K562 (cell line): Measurements from ENCODE around the gene GTPBP6. TPM values are rescaled to one million over a fixed set of nuclear protein-coding genes. Genes with fewer than 3 reads are reported as not detected.

Source experiments
- CHD7 ChIP-seq: fragments of 200-600 bp; sonication (generic); IDR thresholded peaks from one replicate; pipeline ENCODE4 v1.6.1; 2012; ENCODE audit warnings: mild to moderate bottlenecking, low read depth, low read length, inconsistent platforms
- CLOCK ChIP-seq: fragments of 250-450 bp; sonication (Bioruptor Pico); IDR thresholded peaks from 2 replicates; pipeline ENCODE4 v1.4.0; 2020; ENCODE audit warnings: mild to moderate bottlenecking, moderate library complexity, borderline replicate concordance
- ERF ChIP-seq: fragments of 450-650 bp; formaldehyde crosslinking; IDR thresholded peaks from 2 replicates; pipeline ENCODE4 v1.4.0; 2020; ENCODE audit warnings: mild to moderate bottlenecking, mixed read lengths
- FOXJ3 ChIP-seq: sonication (generic); formaldehyde crosslinking; IDR thresholded peaks from 2 replicates; pipeline ENCODE4 v1.4.0; 2020; ENCODE audit warnings: mild to moderate bottlenecking, missing genetic modification reagents
- MEF2D ChIP-seq: conservative IDR thresholded peaks from 2 replicates; pipeline ENCODE4 v1.6.1; 2016; ENCODE audit warnings: low read depth, missing genetic modification characterization, missing compliant biosample characterization
- MLLT1 ChIP-seq, 2 experiments: fragments of 450-650 bp; IDR thresholded peaks; 2 replicates each; pipeline ENCODE4 v1.6.1; 2016
- MLX ChIP-seq, 2 experiments: fragments of 450-650 bp in 1 of 2; sonication (generic) in 1 of 2; formaldehyde crosslinking; conservative IDR thresholded peaks; 2 replicates each; pipeline versions ENCODE4 v1.4.0 to v1.8.1; 2020 to 2022; ENCODE audit warnings: mild to moderate bottlenecking in 1 of 2, missing genetic modification reagents in 1 of 2
- NFE2 ChIP-seq: IDR thresholded peaks from 2 replicates; pipeline ENCODE4 v1.6.1; 2014; ENCODE audit warnings: antibody characterized with exemption, low read depth
- RBM39 ChIP-seq: fragments of 200-400 bp; formaldehyde crosslinking; optimal IDR thresholded peaks from 2 replicates; pipeline ENCODE3; 2018; ENCODE audit warnings: low read depth, low read length
- TAF9B ChIP-seq: fragments of 450-650 bp; IDR thresholded peaks from 2 replicates; pipeline ENCODE4 v1.6.1; 2018; ENCODE audit warnings: mild to moderate bottlenecking; ENCODE audit not compliant: partially characterized antibody
- ZNF717 ChIP-seq: fragments of 250-450 bp; sonication (Bioruptor Pico); IDR thresholded peaks from 2 replicates; pipeline ENCODE4 v1.5.0; 2021
- polyA plus RNA-seq, 8 experiments: library from polyadenylated mRNA; depleted of rRNA in 4 of 8; stranded (reverse) in 5 of 8; unstranded in 3 of 8; fragments of >200 nt; fragmentation: Nextera tagmentation in 2 of 8; fragmentation: Illumina TruSeq in 1 of 8; extraction: Ambion mirVana in 2 of 8; extraction: Trizol in 1 of 8; gene quantifications; 2 replicates each; pipeline versions ENCODE4 v1.2.1 to v1.2.3, GENCODE V29; 2011 to 2014; ENCODE audit warnings: inconsistent platforms in 1 of 8, missing spikeins in 1 of 8
- total RNA-seq, 7 experiments: library from RNA; depleted of rRNA in 6 of 7; stranded (reverse); fragments of >200 nt in 6 of 7; fragmentation: Illumina TruSeq in 2 of 7; extraction: Trizol in 2 of 7; gene quantifications; 2 replicates each; pipeline versions ENCODE4 v1.2.1 to v1.2.3, GENCODE V29; 2011 to 2021; ENCODE audit warnings: low replicate concordance in 1 of 7

The GTPBP6 gene
- total and polyA plus RNA-seq, 9 of the 15 experiments (the other 6 are each of a cell fraction or from before 2014, with no cell fraction given), result 0.24 to 35.2 (median 8.0) TPM

GRCh38 chrX:318068-318738, 393 bp downstream of the GTPBP6 start (continued):
- TF ChIP-seq CHD7, result no peak
- TF ChIP-seq MLX (CRISPR knock-in tag; conservative IDR thresholded peaks at IDR 0.05), result no peak
- TF ChIP-seq ERF (CRISPR knock-in tag), result peak; percentile 56; the same call in 1 of the 2 replicates
- no peak for TF ChIP-seq ZNF717 (CRISPR knock-in tag)
- no peak for TF ChIP-seq MEF2D (tag)
- TF ChIP-seq TAF9B, result no peak
- no peak for TF ChIP-seq RBM39
- TF ChIP-seq NFE2, result no peak
- peak in 1 of 2 experiments; percentile 60; a peak in 1 of 4 replicates for TF ChIP-seq MLLT1 (IDR thresholded peaks at IDR 0.05)
- no peak for TF ChIP-seq CLOCK (CRISPR knock-in tag)
- no peak for TF ChIP-seq FOXJ3 (CRISPR knock-in tag)
